Trophoblast cell (in vitro differentiated cells and primary cell): ENCODE data around the gene SMARCA5.

Experiments used
- DNase-seq, 2 donors: peaks; one replicate each; pipeline ENCODE4 v3.0.0-alpha.2; 2016
- H2AFZ ChIP-seq: 2 replicates; pipeline ENCODE4 v1.6.1; 2013; ENCODE audit warnings: low read length, moderate library complexity, mild to moderate bottlenecking; ENCODE audit not compliant: insufficient read depth, poor library complexity
- H2AK5ac ChIP-seq: 2 replicates; pipeline ENCODE4 v1.6.1; 2013; ENCODE audit warnings: mild to moderate bottlenecking, low read length
- H2BK120ac ChIP-seq: 2 replicates; pipeline ENCODE4 v1.6.1; 2013; ENCODE audit warnings: low read length, mild to moderate bottlenecking, moderate library complexity; ENCODE audit not compliant: insufficient read depth, poor library complexity
- H2BK12ac ChIP-seq: 2 replicates; pipeline ENCODE4 v1.6.1; 2013; ENCODE audit warnings: mild to moderate bottlenecking, low read length, moderate library complexity
- H2BK5ac ChIP-seq: 2 replicates; pipeline ENCODE4 v1.6.1; 2013; ENCODE audit warnings: low read length, low read depth, moderate library complexity, mild to moderate bottlenecking; ENCODE audit not compliant: poor library complexity
- H3K14ac ChIP-seq: 2 replicates; pipeline ENCODE4 v1.6.1; 2013; ENCODE audit warnings: mild to moderate bottlenecking, low read length
- H3K18ac ChIP-seq: 2 replicates; pipeline ENCODE4 v1.6.1; 2013; ENCODE audit warnings: mild to moderate bottlenecking, low read length
- H3K23ac ChIP-seq: 2 replicates; pipeline ENCODE4 v1.6.1; 2013; ENCODE audit warnings: low read length
- H3K27ac ChIP-seq: 2 replicates; pipeline ENCODE4 v1.5.1; 2013; ENCODE audit warnings: low read depth, mild to moderate bottlenecking, inconsistent platforms, low read length, moderate library complexity
- H3K27me3 ChIP-seq: 2 replicates; pipeline ENCODE4 v1.6.1; 2013; ENCODE audit warnings: inconsistent platforms, mild to moderate bottlenecking, low read length, moderate library complexity; ENCODE audit not compliant: insufficient read depth
- H3K36me3 ChIP-seq, 2 experiments: 1 replicate in 1 of 2; 2 replicates in 1 of 2; pipeline ENCODE4 v1.6.1; 2013; ENCODE audit warnings: low read length in 2 of 2, mild to moderate bottlenecking in 2 of 2, moderate library complexity in 1 of 2; ENCODE audit not compliant: insufficient read depth in 2 of 2, control insufficient read depth in 1 of 2
- H3K4ac ChIP-seq: 2 replicates; pipeline ENCODE4 v1.6.1; 2013; ENCODE audit warnings: low read depth, mild to moderate bottlenecking, low read length, moderate library complexity
- H3K4me1 ChIP-seq, 2 experiments: 1 replicate in 1 of 2; 2 replicates in 1 of 2; pipeline ENCODE4 v1.6.1; 2013; ENCODE audit warnings: low read length in 2 of 2, mild to moderate bottlenecking in 2 of 2, moderate library complexity in 1 of 2; ENCODE audit not compliant: insufficient read depth in 2 of 2, control insufficient read depth in 1 of 2
- H3K4me2 ChIP-seq: 2 replicates; pipeline ENCODE4 v1.6.1; 2013; ENCODE audit warnings: inconsistent platforms, mild to moderate bottlenecking, low read length, moderate library complexity
- H3K4me3 ChIP-seq: 2 replicates; pipeline ENCODE4 v1.5.1; 2013; ENCODE audit warnings: mild to moderate bottlenecking, low read depth, low read length, inconsistent platforms
- H3K79me1 ChIP-seq: one replicate; pipeline ENCODE4 v1.6.1; 2013; ENCODE audit warnings: low read length
- H3K79me2 ChIP-seq: 2 replicates; pipeline ENCODE4 v1.6.1; 2013; ENCODE audit warnings: low read length, mild to moderate bottlenecking; ENCODE audit not compliant: control insufficient read depth, insufficient read depth, poor library complexity
- H3K9ac ChIP-seq: 2 replicates; pipeline ENCODE4 v1.6.1; 2013; ENCODE audit warnings: mild to moderate bottlenecking, low read length
- H3K9me3 ChIP-seq: 2 replicates; pipeline ENCODE4 v1.6.1; 2013; ENCODE audit warnings: low read depth, mild to moderate bottlenecking, control low read depth, inconsistent platforms, low read length; ENCODE audit not compliant: insufficient read depth
- H4K12ac ChIP-seq: 2 replicates; pipeline ENCODE4 v1.6.1; 2013; ENCODE audit warnings: low read depth, mild to moderate bottlenecking, low read length, moderate library complexity
- H4K8ac ChIP-seq: 2 replicates; pipeline ENCODE4 v1.6.1; 2013; ENCODE audit warnings: low read depth, mild to moderate bottlenecking, low read length, moderate library complexity
- H4K91ac ChIP-seq: one replicate; pipeline ENCODE4 v1.6.1; 2013; ENCODE audit warnings: low read depth, mild to moderate bottlenecking, low read length, moderate library complexity
- WGBS: extraction: QIAGEN DNeasy Blood & Tissue Kit; methylation state at CpG from one replicate; pipeline ENCODE4 v1.1.7; 2013; ENCODE audit warnings: missing lambda C conversion rate; ENCODE audit not compliant: insufficient read length, insufficient coverage; ENCODE audit errors: extremely low coverage; 5-methylcytosine and 5-hydroxymethylcytosine counted together

The SMARCA5 gene

DNA sequence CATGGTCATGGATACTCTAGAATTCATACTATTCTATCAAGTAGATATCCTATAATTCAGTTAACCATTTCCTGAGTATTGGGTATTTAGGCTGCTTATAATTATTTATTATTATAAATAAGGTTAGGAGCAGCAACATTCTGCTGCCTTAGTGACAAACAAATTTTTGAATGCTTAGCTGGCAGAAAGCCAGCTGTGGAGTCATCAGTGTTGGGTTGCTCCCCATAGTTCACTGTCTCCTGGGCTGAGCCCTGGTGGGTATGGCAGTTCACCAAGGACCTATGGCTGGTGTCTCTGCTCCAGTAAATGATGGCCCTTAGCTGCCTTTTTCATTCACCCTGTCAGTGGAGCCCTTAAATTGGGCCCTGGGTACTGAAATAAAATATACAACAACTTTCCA lies 61.8 kb downstream of the SMARCA5 start:
- Histone ChIP-seq H2AFZ (no peak overlapping the region), H3K23ac (no peak overlapping the region), H3K27me3 (no peaks in the 10 kb centered on the region), H3K4me3 (no peak overlapping the region), H2AK5ac (no peak overlapping the region), H3K27ac (no peak overlapping the region), H2BK120ac (no peak overlapping the region), H4K91ac (no peak overlapping the region), H2BK12ac (no peak overlapping the region), H3K36me3 (no peaks in the 10 kb centered on the region), H3K9me3 (no peaks in the 10 kb centered on the region), H3K79me2 (no peaks in the 10 kb centered on the region), H4K8ac (no peak overlapping the region), H3K4ac (no peak overlapping the region), H4K12ac (no peak overlapping the region), H3K79me1 (no peaks in the 10 kb centered on the region), H3K9ac (no peak overlapping the region), H3K4me1 (no peaks in the 10 kb centered on the region), H3K14ac (no peak overlapping the region), H3K4me2 (no peak overlapping the region), H2BK5ac (no peak overlapping the region), H3K18ac (no peak overlapping the region)
- DNase-seq, result no peak

GRCh38 chr4:143581331-143581946 lies 67.9 kb downstream of the SMARCA5 start:
- Histone ChIP-seq H3K14ac (no peak overlapping the region), H2BK5ac (no peak overlapping the region), H4K91ac (no peak overlapping the region), H3K79me1 (no peaks in the 10 kb centered on the region), H3K27me3 (no peaks in the 10 kb centered on the region), H3K4me2 (no peak overlapping the region), H3K9me3 (no peaks in the 10 kb centered on the region), H3K23ac (no peak overlapping the region), H2BK12ac (no peak overlapping the region), H3K79me2 (no peaks in the 10 kb centered on the region), H4K8ac (no peak overlapping the region), H3K4me3 (no peak overlapping the region), H3K18ac (no peak overlapping the region), H2BK120ac (no peak overlapping the region), H2AFZ (no peak overlapping the region), H2AK5ac (no peak overlapping the region), H3K4me1 (no peaks in the 10 kb centered on the region), H4K12ac (no peak overlapping the region), H3K9ac (no peak overlapping the region), H3K4ac (no peak overlapping the region), H3K27ac (no peak overlapping the region), H3K36me3 (no peaks in the 10 kb centered on the region)
- DNase-seq, result no peak
- no CpG with 5 or more reads among the region's 3 CpGs for whole genome bisulfite sequencing

- Histone ChIP-seq H3K27ac (no peak overlapping the region), H4K8ac (no peak overlapping the region), H2BK120ac (no peak overlapping the region), H3K4me3 (no peak overlapping the region), H4K91ac (no peak overlapping the region), H3K9ac (no peak overlapping the region), H3K36me3 (no peaks in the 10 kb centered on the region), H4K12ac (no peak overlapping the region), H3K79me1 (no peaks in the 10 kb centered on the region), H3K4me1 (no peaks in the 10 kb centered on the region), H2BK12ac (no peak overlapping the region), H3K4me2 (no peak overlapping the region), H2BK5ac (no peak overlapping the region), H3K18ac (no peak overlapping the region), H2AFZ (no peak overlapping the region), H3K79me2 (no peaks in the 10 kb centered on the region), H3K23ac (no peak overlapping the region), H3K27me3 (no peaks in the 10 kb centered on the region), H3K4ac (no peak overlapping the region), H3K9me3 (no peaks in the 10 kb centered on the region), H2AK5ac (no peak overlapping the region), H3K14ac (no peak overlapping the region)
- DNase-seq, result no peak
- no CpG with 5 or more reads among the region's 6 CpGs for WGBS
Measured at GRCh38 chr4:143585548-143585947, 72.0 kb downstream of the SMARCA5 start.

- Histone ChIP-seq H2AK5ac (no peak overlapping the region), H3K23ac (no peak overlapping the region), H3K4ac (no peak overlapping the region), H4K12ac (no peak overlapping the region), H2BK5ac (no peak overlapping the region), H3K27me3 (no peaks in the 10 kb centered on the region), H3K4me2 (no peak overlapping the region), H3K4me1 (no peaks in the 10 kb centered on the region), H4K91ac (no peak overlapping the region), H4K8ac (no peak overlapping the region), H3K79me2 (no peaks in the 10 kb centered on the region), H3K36me3 (no peaks in the 10 kb centered on the region), H2AFZ (no peak overlapping the region), H3K14ac (no peak overlapping the region), H3K18ac (no peak overlapping the region), H3K4me3 (no peak overlapping the region), H2BK120ac (no peak overlapping the region), H2BK12ac (no peak overlapping the region), H3K27ac (no peak overlapping the region), H3K9me3 (no peaks in the 10 kb centered on the region), H3K79me1 (no peaks in the 10 kb centered on the region), H3K9ac (no peak overlapping the region)
- DNase-seq, result peak in 1 of 2 donors; percentile 19
Measured at GRCh38 chr4:143586080-143586479, 72.6 kb downstream of the SMARCA5 start.
